ENCODE measurements around the gene PCDHGB3.
"Not testable (repeated sequence)": the region's sequence is repeated elsewhere in the genome, so short reads cannot be mapped to it uniquely, and the experiment has no call there.

PCDHGB3 gene

DNA sequence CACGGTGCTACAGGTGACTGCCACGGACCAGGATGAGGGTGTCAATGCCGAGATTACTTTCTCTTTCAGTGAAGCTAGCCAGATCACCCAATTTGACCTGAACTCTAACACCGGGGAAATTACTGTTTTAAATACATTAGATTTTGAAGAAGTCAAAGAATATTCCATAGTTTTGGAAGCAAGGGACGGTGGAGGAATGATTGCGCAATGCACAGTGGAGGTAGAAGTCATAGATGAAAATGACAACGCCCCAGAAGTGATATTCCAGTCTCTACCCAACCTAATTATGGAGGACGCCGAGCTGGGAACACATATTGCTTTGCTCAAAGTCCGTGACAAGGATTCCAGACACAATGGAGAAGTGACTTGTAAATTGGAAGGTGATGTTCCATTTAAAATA, 18.6 kb downstream of the PCDHGB3 start:
- TF ChIP-seq, protein P1, sequence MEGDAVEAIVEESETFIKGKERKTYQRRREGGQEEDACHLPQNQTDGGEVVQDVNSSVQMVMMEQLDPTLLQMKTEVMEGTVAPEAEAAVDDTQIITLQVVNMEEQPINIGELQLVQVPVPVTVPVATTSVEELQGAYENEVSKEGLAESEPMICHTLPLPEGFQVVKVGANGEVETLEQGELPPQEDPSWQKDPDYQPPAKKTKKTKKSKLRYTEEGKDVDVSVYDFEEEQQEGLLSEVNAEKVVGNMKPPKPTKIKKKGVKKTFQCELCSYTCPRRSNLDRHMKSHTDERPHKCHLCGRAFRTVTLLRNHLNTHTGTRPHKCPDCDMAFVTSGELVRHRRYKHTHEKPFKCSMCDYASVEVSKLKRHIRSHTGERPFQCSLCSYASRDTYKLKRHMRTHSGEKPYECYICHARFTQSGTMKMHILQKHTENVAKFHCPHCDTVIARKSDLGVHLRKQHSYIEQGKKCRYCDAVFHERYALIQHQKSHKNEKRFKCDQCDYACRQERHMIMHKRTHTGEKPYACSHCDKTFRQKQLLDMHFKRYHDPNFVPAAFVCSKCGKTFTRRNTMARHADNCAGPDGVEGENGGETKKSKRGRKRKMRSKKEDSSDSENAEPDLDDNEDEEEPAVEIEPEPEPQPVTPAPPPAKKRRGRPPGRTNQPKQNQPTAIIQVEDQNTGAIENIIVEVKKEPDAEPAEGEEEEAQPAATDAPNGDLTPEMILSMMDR (IDR thresholded peaks at IDR 0.05; ENCODE audit: low read depth, low read length, missing control alignments) = no peak
- H3K4me3 ChIP-seq (ENCODE audit: low read depth, low read length) = no peak overlapping the region

GRCh38 chr5:141389153-141390042, 19.4 kb downstream of the PCDHGB3 start:
- DNase-seq (ENCODE audit: low read depth) = no peak
- TF ChIP-seq, protein P1 (IDR thresholded peaks at IDR 0.05; ENCODE audit: low read depth, low read length, missing control alignments) = no peak
- H3K4me3 ChIP-seq (ENCODE audit: low read depth, low read length) = no peak overlapping the region

More for the DNA sequence above, 18.6 kb downstream of the PCDHGB3 start:
- no peak for DNase-seq (ENCODE audit: low read depth)

DNA sequence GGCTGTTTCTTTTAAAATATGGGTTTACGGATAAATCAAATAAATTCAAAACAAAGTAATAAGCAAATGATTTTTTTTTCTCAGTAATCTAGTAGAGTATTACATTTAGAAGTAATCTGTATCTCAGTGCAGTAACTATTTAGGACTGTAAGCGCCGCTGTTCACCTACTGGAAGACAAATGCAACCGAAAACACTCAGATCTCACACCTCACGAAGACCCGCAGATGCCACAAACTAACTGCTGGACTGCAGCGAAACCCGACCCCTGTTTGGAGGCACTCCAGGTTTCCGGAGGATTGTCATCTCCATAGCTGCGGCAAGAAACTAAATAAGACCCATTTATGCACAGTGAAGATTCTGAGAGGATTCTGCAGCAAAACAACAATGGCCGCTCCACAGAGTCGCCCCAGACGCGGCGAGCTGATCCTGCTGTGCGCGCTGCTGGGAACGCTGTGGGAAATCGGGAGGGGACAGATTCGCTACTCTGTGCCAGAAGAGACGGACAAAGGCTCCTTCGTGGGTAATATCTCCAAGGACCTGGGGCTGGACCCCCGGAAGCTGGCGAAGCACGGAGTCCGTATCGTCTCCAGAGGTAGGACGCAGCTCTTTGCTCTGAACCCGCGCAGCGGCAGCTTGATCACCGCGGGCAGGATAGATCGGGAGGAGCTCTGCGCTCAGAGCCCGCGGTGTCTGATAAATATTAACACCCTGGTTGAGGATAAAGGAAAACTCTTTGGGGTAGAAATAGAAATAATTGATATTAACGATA, 22.6 kb downstream of the PCDHGB3 start, which contains the start of gene PCDHGA8:
Gene PCDHGA8 (plus strand): TSS at position 205 of the 770 bp plus-strand sequence. CDS start 181 bp downstream, at position 386.
- DNase-seq (ENCODE audit: low read depth) = no peak
- TF ChIP-seq, protein P1 (IDR thresholded peaks at IDR 0.05; ENCODE audit: low read depth, low read length, missing control alignments) = peak; percentile 9
- no peak within 1 kb of the TSS for H3K4me3 ChIP-seq (ENCODE audit: low read depth, low read length)

DNA sequence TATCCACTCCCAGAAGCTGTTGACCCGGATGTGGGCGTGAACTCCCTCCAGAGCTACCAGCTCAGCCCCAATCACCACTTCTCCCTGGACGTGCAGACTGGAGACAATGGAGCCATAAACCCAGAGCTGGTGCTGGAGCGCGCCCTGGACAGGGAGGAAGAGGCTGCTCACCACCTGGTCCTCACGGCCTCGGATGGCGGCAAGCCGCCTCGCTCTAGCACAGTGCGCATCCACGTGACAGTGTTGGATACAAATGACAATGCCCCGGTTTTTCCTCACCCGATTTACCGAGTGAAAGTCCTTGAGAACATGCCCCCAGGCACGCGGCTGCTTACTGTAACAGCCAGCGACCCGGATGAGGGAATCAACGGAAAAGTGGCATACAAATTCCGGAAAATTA, 23.2 kb downstream of the PCDHGB3 start:
- DNase-seq (ENCODE audit: low read depth) = no peak
- no peak overlapping the region for H3K4me3 ChIP-seq (ENCODE audit: low read depth, low read length)

DNA sequence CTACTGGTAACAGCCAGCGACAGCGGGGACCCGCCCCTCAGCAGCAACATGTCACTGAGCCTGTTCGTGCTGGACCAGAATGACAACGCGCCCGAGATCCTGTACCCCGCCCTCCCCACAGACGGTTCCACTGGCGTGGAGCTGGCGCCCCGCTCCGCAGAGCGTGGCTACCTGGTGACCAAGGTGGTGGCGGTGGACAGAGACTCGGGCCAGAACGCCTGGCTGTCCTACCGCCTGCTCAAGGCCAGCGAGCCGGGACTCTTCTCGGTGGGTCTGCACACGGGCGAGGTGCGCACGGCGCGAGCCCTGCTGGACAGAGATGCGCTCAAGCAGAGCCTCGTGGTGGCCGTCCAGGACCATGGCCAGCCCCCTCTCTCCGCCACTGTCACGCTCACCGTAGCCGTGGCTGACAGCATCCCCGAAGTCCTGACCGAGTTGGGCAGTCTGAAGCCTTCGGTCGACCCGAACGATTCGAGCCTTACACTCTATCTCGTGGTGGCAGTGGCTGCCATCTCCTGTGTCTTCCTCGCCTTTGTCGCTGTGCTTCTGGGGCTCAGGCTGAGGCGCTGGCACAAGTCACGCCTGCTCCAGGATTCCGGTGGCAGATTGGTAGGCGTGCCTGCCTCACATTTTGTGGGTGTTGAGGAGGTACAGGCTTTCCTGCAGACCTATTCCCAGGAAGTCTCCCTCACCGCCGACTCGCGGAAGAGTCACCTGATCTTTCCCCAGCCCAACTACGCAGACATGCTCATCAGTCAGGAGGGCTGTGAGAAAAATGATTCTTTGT, 24.6 kb downstream of the PCDHGB3 start:
- not testable (repeated sequence) for H3K4me3 ChIP-seq (ENCODE audit: low read depth, low read length); DNase-seq (ENCODE audit: low read depth)

More for the DNA sequence above, 23.2 kb downstream of the PCDHGB3 start:
- TF ChIP-seq, protein P1 (IDR thresholded peaks at IDR 0.05; ENCODE audit: low read depth, low read length, missing control alignments) = no peak

- TF ChIP-seq, protein P1 (IDR thresholded peaks at IDR 0.05; ENCODE audit: low read depth, low read length, missing control alignments) = peak; percentile 69
- DNase-seq (ENCODE audit: low read depth) = not testable (repeated sequence)
- peak within 1 kb of the TSS; percentile 53 for H3K4me3 ChIP-seq (ENCODE audit: low read depth, low read length)
Measured at GRCh38 chr5:141397756-141398551, 27.9 kb downstream of the PCDHGB3 start, which contains the start of gene PCDHGB5. TSS of gene PCDHGB5 (plus strand) at chr5:141397947. CDS start at chr5:141398128, 181 bp downstream.

Measured in GM12864 (cell line).